GM21619 (cell line): ENCODE results near the gene DUSP2.

Experiments used
- ATAC-seq: cut with Tn5 transposase; IDR thresholded peaks from one replicate; pipeline ENCODE4 v1.9.1; 2021; ENCODE audit not compliant: unreplicated experiment

DUSP2 gene

GRCh38 chr2:96103761-96104486, 41.3 kb downstream of the DUSP2 start:
- ATAC-seq, result no peak

GRCh38 chr2:96103187-96103601, 42.0 kb downstream of the DUSP2 start:
- ATAC-seq, result no peak

GRCh38 chr2:96102596-96103186, 42.5 kb downstream of the DUSP2 start:
- ATAC-seq, result no peak

- ATAC-seq, result no peak
These were observed 44.3 kb downstream of the DUSP2 start for GRCh38 chr2:96100893-96101304.

GRCh38 chr2:96099861-96100798, 45.1 kb downstream of the DUSP2 start:
- ATAC-seq, result no peak

- ATAC-seq, result no peak
These were observed 46.2 kb downstream of the DUSP2 start for GRCh38 chr2:96098900-96099590.

- no peak for ATAC-seq
These were observed 47.1 kb downstream of the DUSP2 start for GRCh38 chr2:96097951-96098823.

GRCh38 chr2:96097441-96097840, 47.8 kb downstream of the DUSP2 start:
- no peak for ATAC-seq

GRCh38 chr2:96095116-96095636, 50.1 kb downstream of the DUSP2 start:
- no peak for ATAC-seq

- ATAC-seq, result no peak
These were observed 51.7 kb downstream of the DUSP2 start for GRCh38 chr2:96093528-96093927.
